ENCODE data around the gene KLHL29. TPM values are rescaled to one million over a fixed set of nuclear protein-coding genes. Genes with fewer than 3 reads are reported as not detected.

The KLHL29 gene
- total and polyA plus RNA-seq, 2 donors (not counting 1 experiment from before 2014, with no cell fraction given): 1.3 to 3.4 TPM

DNA sequence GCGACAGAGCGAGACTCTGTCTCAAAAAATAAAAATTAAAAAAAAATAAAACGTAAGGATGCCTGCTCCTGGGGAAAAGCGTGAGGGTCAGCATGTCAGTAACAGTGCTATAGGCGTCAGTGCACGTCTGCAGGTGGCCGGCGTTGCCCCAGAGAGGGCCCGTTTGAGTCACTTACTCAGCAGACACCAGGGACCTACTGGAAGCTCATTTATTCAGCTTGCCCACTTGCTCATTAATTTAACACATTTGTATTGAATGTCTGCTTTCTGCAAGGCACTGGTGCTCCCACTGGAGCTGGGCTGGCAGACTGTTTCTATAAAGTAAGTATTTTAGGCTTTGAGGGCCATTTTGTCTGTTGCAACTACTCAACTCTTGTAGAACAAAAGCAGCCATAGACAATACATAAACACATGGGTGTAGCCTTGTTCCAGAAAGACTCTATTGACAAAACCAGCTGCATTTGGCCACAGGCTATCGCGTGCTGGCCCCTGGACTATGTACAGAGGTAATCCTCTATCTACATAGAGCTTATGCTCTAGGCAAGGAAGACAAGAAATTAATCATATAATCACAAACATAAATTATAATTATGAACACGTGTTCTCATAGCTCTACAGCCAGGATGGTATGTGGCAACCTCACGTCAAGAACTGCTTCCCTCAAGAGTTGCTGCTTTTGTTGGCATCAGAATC lies 73.2 kb downstream of the KLHL29 start:
- CTCF ChIA-PET: interaction anchor here (0.8 kb wide), 1 partner anchor 8 kb away, joined by 3 read pairs; no protein-coding TSS in a partner anchor

More for the DNA sequence above, 73.2 kb downstream of the KLHL29 start:
- no peak for TF ChIP-seq EZH2 (IDR thresholded peaks at IDR 0.05; ENCODE audit: borderline replicate concordance, insufficient read depth, low read depth, low read length, poor library complexity, severe bottlenecking)
- TF ChIP-seq CTCF (IDR thresholded peaks at IDR 0.05): no peak
- 90% methylated on average over 5 of the region's 13 CpGs for WGBS (ENCODE audit: insufficient coverage)
- H3K4me2 ChIP-seq (replicated peaks; ENCODE audit: low read depth, low read length, poor library complexity, severe bottlenecking): no peak overlapping the region
- Mint-ChIP-seq H3K4me3 (no peak overlapping the region), H3K27me3 (peaks cover 4% of the 10 kb centered on the region), H3K27ac (no peak overlapping the region), H3K9me3 (ENCODE audit: insufficient read depth) (no peaks in the 10 kb centered on the region), H3K4me1 (peaks cover 7% of the 10 kb centered on the region)
- intact Hi-C loops (cut with micrococcal nuclease): no loop called here
- no peaks in the 10 kb centered on the region for H4K20me1 ChIP-seq (ENCODE audit: control insufficient read depth, insufficient read depth, low read length, poor library complexity, severe bottlenecking)
- no peak overlapping the region for H3K27ac ChIP-seq (ENCODE audit: low read length in 2 of 2)
- H3K4me3 ChIP-seq (ENCODE audit: control extremely low read depth in 1 of 5, extremely low read depth in 1 of 5, insufficient read depth in 1 of 5, low read depth in 2 of 5, low read length in 4 of 5): no peak overlapping the region
- ATAC-seq (ENCODE audit: low read depth) (no peak), DNase-seq (no peak)
- H3K36me3 ChIP-seq (replicated peaks in 1 of 2; ENCODE audit: control extremely low read depth in 1 of 2, control insufficient read depth in 1 of 2, extremely low read depth in 1 of 2, insufficient read depth in 2 of 2, low read length in 1 of 2): no peaks in the 10 kb centered on the region
- H3K79me2 ChIP-seq (ENCODE audit: control insufficient read depth, insufficient read depth, low read length): no peaks in the 10 kb centered on the region
- H3K9me3 ChIP-seq (ENCODE audit: control extremely low read depth in 1 of 3, control insufficient read depth in 2 of 3, insufficient read depth in 1 of 3, low read length in 2 of 3): no peaks in the 10 kb centered on the region
- POLR2A ChIA-PET: no interaction called here
- H3K9ac ChIP-seq (ENCODE audit: low read length): no peak overlapping the region
- H3K27me3 ChIP-seq (replicated peaks in 1 of 4; ENCODE audit: control extremely low read depth in 1 of 4, control insufficient read depth in 3 of 4, insufficient read depth in 4 of 4, low read length in 3 of 4): peaks cover 0 to 7% (median 1%) of the 10 kb centered on the region in 4 experiments
- H3K4me1 ChIP-seq (ENCODE audit: control insufficient read depth in 2 of 2, insufficient read depth in 2 of 2, low read length in 2 of 2): peaks cover 0 to 8% of the 10 kb centered on the region in 2 donors
- H2AFZ ChIP-seq (ENCODE audit: insufficient read depth, low read depth, low read length, poor library complexity, severe bottlenecking): no peak overlapping the region

Measured in B cell (primary cell).